Superior temporal gyrus (tissue), 1 donor: Measurements from ENCODE around the gene CSNK2A2.

Experiments used
- DNase-seq: peaks from one replicate; pipeline ENCODE4 v3.0.0-alpha.2; 2016; ENCODE audit errors: extremely low spot score

The CSNK2A2 gene

DNA sequence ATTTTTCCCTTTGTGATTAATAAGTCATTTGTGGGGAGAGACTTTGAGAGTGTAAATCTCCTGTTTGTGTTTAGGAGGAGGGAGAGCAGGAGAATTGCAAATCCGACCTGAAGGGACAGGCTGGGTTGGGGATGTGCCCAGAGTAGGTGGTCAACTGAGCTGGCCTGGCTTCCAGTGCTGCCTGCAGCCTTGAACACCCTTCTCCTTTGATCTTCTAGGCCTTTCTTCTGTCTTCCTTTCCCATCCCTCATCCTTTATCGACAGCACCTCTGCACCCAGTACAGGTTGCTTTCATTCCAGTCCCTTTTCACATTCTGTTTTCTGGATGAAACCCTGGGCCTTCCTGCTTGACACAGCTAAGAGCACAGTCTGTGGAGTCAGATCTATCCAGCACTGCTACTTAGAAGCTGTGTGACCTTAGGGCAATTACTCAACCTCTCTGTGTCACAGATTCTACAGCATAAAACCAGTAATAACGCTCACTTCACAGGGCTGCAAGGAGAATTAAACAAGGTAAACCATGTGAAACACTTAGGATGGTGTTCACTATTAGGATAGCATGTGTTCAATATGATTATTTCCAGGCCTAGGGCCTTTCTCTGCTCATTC lies 1.0 kb upstream of the CSNK2A2 start:
- no peak for DNase-seq

DNA sequence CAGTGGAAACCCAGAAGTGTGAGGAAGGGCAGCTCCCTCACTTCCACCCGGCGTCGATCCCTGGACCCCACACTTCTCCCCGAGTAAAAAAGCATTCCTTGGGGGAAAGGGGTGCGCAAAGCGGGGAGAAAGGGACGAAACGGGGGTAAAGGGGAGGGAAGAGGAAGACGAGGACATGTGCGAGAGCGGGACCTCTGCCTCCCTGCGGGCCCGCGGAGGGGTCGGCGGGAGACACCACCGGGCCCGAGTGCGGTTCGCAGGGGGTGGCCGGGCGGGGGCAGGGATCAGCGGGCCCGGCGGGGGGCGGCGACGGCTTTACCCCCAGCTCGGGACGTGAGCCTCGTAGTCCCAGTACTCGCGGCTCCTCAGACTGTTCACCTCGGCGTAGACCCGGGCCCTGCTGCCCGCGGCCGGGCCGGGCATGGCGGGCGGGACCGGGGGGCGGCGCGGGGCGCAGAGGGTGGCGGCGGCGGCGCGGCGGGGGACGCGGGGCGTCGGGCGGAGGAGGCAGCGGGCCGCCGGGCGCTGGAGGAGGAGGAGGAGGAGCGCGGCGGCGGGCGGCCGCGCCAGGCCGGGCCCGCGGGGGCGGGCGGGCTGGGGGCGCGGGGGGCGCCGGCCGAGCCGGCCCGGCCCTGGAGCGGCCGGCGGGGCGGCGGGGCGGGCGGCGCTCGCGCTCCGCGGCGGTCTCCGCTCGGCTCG lies 443 bp downstream of the CSNK2A2 start:
- DNase-seq, result no peak

DNA sequence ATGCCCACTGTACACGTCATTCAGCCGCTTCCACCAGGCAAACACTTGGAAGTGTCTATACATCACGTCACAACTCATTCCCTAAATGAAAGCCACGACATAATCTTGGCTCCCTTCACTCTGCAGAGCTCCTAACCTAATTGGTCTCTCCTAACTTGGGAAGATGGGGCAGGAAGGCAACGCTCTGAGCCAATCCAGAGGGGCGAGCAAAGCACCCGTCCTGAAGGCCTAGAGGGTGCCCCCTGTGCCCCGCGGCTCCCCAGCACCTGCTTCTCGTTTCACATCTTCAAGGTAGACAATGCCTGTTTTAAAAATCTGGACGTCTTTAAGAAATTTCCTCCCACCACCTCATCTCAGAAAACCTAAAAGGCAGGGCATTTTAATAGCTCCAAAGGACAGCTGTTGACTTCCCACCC lies 1.0 kb downstream of the CSNK2A2 start:
- no peak for DNase-seq

DNA sequence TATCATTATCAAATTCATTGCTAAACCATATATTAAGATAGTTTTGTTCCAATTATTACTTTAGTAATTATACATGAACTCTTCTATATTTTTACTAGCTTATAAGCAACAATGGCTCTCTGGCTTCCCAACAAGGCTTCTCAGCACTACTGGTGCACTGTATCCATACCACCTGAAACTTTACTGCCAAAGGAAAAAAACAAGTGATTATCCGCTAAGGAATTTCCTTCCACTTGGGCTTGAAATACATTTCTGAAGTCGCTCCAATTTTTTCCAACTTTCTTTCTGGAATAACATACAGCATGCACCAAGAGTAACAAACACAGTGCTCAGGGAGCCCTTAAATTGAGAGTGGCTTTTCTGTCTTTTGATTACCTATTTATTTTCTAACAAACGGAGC lies 2.1 kb downstream of the CSNK2A2 start:
- DNase-seq, result no peak

DNA sequence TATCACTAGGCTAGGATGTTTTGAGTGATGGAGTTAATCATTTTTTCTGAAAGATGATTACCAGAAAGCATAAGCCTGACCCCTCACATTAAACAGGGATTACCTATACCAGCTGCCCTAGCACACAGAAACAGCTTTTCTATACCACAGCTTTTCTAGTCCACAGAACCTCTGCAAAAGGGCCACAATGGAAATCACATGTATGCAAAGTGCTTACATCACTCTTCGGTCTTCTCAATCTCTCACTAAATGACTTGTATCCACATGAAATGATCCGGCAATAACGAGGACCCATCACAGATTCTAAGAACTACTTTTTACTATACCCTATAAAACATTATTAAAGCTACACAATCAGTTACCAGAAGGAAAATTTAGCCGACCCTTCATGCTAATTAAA lies 2.6 kb downstream of the CSNK2A2 start:
- DNase-seq, result no peak

DNA sequence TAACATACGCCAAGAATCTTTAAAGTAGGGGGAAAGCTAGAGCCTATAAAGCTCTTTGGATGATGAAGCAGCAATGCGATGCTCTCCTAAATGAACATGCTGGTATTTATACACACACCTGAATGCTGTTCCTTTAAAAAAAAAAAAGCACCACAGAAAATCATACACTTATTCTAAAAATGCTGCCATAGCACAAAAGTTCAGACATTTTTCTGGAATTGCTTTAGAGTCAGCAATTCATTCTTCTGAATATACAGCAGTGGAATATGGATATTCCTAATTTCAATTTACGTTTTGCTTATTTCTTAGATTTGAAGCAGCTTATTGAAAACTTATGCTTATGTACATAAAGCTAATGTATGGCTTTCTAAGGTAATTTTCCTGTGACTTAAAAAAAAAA lies 3.1 kb downstream of the CSNK2A2 start:
- DNase-seq, result no peak

DNA sequence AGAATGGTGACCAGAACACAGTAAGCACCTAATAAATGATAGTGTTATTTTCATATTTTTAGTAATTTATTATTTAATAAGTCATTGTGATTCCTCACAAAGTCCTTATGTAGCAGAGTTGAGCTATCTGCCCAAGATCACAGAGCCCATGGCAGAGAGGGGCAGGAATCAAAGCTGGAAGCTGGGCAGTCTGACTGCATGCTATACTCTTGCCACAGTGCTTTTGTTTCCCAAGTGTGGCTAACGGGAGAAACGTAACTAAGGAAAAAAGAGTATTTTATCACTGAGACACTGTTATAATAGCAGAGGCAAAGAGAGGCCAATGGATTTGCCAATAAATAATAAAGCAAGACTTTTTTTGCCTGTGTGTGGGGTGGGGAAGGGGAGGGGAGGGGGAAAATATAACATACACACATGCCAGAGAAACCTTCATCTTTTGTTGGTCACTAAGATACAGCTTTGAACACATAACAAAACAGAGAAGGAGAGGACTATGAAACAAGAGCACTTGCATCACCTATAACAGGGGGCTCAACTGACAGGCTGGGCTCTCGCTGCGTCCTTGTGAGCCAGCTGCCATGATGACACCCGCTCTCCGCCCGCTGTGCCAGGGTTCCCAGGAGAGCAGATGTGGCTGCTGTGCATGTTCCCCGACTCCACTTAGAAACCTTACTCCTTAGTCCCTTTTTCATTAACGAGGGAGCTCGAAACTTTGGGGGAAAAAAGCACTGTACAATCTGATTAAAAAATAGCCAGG lies 10.1 kb downstream of the CSNK2A2 start:
- DNase-seq, result no peak

DNA sequence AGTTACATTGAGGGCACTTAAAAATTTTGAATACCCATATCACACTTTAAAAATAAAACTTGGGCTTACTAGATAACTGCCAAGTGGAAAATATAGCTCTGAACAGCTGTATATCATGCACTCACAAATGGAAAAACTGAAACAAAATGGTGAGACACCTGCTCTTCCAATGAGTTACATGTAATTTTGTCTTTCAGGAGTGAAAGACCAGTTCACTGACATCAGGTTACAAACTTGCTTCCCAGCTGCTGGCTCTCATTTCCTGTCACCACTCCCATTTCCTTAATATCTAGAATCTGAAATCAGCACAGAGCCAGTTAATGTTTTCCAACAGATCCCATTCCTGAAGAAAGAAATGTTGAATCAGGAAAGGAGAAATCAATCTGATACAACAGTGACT lies 10.8 kb downstream of the CSNK2A2 start:
- no peak for DNase-seq

DNA sequence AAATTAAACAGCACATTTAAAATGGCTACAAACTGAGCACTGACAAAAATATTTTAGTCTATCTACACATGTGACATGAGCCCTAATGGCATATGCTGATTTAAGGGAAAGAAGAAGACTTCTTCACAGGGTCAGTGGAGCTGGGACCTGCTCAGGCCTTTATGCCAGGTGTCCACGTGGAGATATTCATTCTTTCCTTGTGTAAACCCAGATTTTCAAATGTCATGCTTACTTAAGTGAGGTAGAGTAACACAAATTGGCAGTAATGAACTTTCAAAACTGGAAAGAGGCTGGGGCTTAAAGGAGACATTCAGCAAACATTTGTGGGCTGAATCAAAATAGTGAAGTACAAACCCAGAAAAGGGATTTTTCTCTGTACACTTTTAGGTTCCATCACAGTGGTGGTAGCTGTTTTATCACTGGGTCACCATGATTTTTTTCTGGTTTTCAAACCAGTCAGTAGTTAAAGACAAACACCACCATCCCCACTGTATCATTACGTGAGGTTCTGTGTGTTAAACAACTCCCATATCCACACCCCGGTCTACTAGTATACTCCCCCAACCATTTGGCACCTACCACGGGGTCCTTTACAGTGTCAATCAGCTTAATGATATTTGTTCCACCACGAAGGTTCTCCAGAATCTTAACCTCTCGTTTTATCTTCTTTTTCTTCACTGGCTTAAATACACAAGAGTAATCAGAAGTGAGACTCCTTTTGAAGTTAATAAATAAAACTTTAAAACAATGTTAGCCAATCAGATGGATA lies 11.5 kb downstream of the CSNK2A2 start:
- no peak for DNase-seq

DNA sequence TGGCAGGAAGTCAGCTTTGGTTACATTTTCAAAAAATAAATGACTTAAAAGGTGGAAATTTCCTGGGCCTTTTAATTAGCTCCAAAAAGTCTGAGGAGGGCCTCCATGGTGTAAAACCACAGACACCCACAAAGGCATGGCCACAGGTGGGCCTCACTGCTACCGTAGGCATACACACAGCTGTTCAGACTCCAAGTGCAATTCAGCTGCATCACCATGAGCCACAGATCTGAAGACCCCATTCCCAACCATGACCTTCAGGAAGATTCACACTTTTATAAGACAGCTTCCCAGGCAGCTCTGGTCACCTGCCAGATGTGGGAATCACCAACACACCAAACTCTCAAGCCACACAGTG lies 20.6 kb downstream of the CSNK2A2 start:
- no peak for DNase-seq

DNA sequence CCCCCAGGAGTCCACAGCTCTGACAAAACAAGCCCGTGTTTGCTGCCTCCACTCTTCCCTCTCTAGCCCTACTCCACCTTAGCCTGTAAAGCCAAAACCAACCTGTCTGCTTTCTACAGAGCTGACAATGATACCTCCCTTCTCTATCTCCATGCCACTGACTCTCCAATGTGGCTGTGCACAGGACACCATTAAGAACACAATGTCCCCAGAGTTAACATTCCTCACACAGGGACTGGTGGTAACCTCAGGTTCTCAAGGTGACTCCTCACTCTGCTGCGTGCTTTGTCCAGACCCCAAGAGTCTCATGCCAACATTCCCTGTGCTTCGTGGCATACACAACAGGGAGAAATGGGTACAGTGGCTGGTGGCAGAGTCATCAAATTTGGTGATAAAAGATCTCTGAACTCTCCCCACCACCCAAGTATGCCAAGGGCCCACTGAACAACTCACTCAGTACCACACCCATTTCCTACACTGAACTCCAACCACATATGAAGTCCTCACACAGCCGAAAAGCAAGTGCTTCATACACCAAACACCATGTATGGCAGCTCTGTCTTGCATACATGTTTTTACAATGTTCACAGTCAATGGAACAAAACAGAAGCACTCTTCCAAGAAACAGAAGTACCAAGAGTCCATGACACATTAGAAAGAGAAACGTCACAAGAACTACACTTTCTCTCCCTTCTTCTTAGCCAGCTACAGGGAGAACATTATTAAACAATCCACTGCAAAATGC lies 21.1 kb downstream of the CSNK2A2 start:
- DNase-seq, result no peak

DNA sequence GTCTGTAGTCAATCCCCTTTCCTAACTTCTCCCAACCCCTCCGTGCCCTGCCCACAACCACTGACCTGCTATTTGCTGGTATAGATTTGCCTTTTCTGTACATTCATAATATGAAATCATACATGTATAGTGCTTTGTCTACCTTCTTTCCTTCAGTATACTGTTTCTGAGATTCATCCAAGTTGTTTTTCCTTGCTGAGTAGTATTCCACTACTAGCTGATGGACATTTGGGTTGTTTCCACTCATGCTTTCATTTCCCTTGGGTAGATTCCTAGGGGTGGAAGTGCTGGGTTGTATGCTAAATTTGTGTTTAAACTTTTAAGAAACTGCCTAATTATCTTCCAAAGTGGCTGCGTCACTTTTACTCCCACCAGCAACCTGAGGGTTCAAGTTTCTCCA lies 27.7 kb downstream of the CSNK2A2 start:
- no peak for DNase-seq

DNA sequence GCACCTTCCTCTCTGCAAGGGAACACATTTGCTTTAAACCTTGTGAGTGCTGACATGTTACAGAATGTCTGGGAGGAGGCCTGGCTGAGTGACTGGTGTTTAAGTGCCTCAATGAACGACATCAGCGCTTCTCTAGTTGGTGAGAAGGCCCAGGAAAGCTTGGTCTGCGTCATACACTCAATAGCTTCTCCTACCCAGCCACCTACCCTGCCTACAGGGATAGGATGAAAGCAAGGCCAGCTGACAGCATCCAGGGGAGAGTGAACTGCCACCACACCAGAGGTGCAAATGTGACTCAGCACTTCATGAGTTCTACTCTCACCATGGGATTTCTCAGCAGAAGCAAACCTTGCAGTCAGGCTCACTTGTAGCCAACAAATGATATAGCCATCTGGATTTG lies 37.1 kb downstream of the CSNK2A2 start:
- DNase-seq, result no peak

DNA sequence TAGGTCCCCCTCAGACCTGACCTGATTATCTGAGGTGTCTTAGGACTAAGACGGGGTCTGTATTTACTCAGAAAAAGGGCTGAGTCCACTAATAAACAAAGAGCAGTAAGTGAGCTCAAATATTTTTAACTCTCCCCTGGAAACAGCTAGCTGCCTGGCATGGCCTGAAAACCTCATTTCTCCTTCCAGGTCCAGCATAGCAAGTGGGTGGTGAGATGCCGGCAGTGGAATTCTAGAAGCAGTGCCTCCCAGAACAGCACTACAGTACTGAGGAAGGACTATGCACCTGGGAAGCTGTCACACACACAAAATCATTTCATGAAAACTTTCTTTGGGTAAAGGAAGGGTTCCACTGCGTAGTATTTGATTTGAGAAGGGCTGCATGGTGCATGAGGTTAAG lies 39.2 kb downstream of the CSNK2A2 start:
- peak; percentile 24 for DNase-seq

DNA sequence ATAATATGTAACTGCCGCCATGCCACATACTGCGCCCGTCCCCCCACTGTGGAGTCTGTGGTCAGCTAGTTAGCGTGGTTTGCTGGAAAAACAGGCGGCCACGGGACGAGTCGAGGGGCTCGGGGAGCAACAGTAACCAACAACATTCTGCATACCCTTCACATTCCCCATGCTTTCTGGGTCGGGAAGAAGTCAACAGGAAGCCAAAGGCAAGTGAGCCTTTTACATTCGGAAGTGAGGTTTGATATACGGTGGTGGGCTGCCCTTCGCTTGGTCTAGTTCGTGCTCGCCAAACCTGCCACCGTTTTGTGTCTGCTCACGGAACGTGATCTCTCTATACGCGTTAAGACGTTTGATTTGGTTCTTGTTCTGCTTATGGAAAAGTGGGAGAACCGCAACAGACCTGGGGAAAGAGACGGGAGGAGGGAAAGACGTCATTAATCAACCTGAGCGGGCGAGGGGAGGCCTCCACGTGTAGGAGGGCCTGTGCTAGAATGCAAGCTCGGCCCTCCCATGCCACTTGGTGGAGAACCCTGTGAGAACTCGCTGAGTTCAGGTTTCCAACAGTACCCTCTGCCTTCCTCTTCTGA lies 39.9 kb downstream of the CSNK2A2 start:
- no peak for DNase-seq

DNA sequence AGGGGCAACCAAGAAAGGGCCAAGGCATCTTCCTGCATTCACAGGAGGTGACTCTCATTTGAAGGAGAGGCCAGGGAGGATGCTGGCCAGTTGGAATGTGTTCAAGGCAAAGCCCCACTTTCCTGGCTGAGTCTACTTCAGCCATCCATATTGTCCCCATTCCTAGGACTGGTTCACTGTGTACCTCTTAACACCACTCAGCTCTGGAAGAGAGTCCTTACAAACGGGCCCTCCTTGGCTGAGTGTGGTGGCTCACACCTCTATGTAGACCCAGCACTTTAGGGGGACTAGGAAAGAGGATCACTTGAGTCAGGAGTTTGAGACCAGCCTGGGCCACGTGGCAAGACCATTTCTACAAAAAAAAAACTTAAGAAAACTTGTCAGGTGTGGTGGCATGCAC lies 40.7 kb downstream of the CSNK2A2 start:
- DNase-seq, result no peak

DNA sequence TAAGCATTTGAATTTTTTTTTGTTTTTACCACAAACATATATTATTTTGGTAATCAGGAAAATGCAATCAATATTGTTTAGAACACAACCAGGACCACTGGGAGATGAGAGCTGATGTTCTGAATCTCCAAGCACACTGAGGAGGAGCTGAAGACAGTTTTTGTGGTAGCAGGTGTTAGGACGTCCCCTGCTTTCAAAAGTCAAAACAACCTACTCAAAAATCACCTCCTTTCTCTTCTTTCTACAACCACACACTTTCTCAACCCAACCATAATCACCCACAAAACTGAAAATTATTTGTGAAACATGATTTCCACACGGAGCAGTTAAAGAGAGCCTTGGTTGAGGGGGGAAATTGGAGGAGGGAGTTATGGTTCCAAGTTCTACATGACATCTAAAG lies 42.1 kb downstream of the CSNK2A2 start:
- no peak for DNase-seq

DNA sequence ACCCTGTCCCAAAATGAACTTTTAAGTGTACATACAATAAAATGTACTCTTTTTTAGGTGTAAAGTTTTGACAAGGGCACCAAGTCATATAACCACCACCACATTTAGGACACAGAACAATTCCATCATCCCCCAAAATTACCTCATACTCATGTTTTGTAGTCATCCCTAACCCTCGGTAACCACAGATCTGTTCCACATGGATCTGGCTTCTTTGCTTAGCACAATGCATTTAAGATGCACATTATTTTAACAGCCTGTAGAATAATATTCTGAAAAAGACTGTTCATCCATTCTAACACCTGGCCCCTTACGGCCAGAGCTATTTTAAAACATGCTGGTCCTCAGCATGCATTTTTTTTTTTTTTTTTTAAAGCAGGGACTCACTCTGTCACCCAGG lies 43.6 kb downstream of the CSNK2A2 start:
- no peak for DNase-seq

DNA sequence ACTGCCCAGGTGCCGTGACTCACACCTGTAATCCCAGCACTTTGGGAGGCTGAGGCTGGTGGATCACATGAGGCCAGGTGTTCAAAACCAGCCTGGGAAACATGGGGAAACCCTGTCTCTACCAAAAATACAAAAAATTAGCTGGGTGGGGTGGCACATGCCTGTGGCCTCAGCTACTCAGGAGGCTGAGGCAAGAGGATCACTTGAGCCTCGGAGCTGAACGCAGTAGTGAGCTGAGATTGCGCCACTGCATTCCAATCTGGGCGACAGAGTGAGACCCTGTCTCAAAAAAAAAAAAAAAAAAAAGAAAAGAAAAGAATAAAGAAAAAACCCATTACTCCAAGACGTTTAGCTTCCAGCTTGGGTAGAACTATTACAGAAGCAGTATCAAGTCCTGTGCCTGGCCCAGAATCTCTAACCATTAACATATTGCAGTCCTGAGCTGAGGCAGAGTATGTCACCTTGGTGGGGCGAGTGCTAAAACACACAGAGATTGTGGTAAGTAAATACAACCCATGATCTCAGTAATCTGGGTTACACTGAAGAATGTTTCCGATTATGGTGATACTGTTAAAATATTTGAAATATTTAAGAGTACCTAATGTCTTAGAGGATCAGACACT lies 45.5 kb downstream of the CSNK2A2 start:
- DNase-seq, result no peak

DNA sequence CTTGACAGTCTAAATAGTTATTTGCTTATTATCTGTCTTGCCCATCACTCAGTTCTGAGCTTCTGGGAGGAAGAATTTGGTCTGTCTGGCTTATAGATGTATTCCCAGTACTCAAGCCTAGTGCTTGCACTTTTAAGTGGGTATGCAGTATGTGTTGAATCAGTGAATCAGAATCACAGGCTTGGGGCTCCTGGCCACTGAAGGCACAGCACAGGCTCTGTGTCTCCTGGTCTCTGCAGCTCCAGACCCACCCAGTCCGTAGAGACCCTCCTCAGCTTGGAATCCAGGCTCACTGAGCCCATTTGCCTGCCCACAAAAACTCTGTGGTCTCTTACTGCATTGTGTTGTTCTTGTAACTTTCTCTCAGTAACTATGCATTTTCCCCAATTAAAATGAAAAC lies 49.4 kb downstream of the CSNK2A2 start:
- no peak for DNase-seq

DNA sequence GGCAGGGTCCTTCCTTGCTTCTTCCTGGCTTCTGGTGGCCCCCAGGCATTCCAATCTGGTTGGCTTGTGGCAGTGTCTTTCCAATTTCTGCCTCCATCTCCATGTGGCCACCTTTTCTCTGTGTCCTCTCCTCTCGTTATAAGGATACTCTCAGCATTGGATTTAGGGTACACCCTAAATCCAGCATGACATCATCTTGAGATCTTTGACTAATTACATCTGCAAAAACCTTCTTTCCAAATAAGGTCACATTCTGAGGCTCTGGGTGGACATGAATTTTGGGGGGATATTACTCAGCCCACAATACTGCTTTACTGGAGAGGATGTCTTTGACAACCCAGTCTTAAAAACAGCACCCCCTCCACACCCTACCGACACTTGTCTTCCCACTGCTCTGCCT lies 49.8 kb downstream of the CSNK2A2 start:
- DNase-seq, result no peak
